HG03196 (cell line): ENCODE measurements around the gene RTP5.
"Not testable (repeated sequence)": the region's sequence is repeated elsewhere in the genome, so short reads cannot be mapped to it uniquely, and the experiment has no call there.

ENCODE experiments used
- ATAC-seq: cut with Tn5 transposase; IDR thresholded peaks from one replicate; pipeline ENCODE4 v1.9.1; 2021; ENCODE audit not compliant: unreplicated experiment

Gene RTP5

GRCh38 chr2:241921631-241922030, 52.1 kb downstream of the RTP5 start:
- not testable (repeated sequence) for ATAC-seq

- no peak for ATAC-seq
Observed at GRCh38 chr2:241922411-241922810, 52.9 kb downstream of the RTP5 start.

GRCh38 chr2:241922816-241923601, 53.5 kb downstream of the RTP5 start:
- not testable (repeated sequence) for ATAC-seq
